Activated CD8-positive, alpha-beta T cell treated with anti-CD3 and anti-CD28 coated beads, Interleukin-2, amount 10 ng/mL, durations not matched to agents 7 days and 5 days (primary cell): ENCODE measurements around the gene NUMB. TPM values are rescaled to one million over a fixed set of nuclear protein-coding genes. Genes with fewer than 3 reads are reported as not detected.

ENCODE experiments used
- ATAC-seq: fragments of 150-1000 bp; cut with Tn5 transposase; one replicate; pipeline ENCODE4 v1.10.0; 2021; ENCODE audit warnings: moderate library complexity
- CTCF ChIA-PET: fragments of 350-600 bp; sonication (Branson Sonifier 250); formaldehyde crosslinking; loops from one replicate; lab custom pipeline; 2021; ENCODE audit warnings: antibody characterized with exemption; lab: Charles Lee
- POLR2A ChIA-PET: fragments of 350-600 bp; sonication (Branson Sonifier 250); formaldehyde crosslinking; loops from one replicate; lab custom pipeline; 2021; ENCODE audit warnings: antibody characterized with exemption; lab: Charles Lee
- DNase-seq: peaks from one replicate; pipeline ENCODE4 v3.0.0-alpha.2; 2020
- H3K27ac Mint-ChIP-seq: one replicate; pipeline ENCODE4 v1.8.0; 2021; ENCODE audit warnings: mild to moderate bottlenecking, mixed read lengths
- H3K27me3 Mint-ChIP-seq: one replicate; pipeline ENCODE4 v1.8.0; 2021; ENCODE audit warnings: low read depth, mixed read lengths
- H3K36me3 Mint-ChIP-seq: one replicate; pipeline ENCODE4 v1.8.0; 2021; ENCODE audit warnings: low read depth, mixed read lengths
- H3K4me1 Mint-ChIP-seq: one replicate; pipeline ENCODE4 v1.8.0; 2021; ENCODE audit warnings: low read depth, mixed read lengths
- H3K4me3 Mint-ChIP-seq: one replicate; pipeline ENCODE4 v1.8.0; 2021; ENCODE audit warnings: mild to moderate bottlenecking, mixed read lengths
- H3K9me3 Mint-ChIP-seq: one replicate; pipeline ENCODE4 v1.8.0; 2022; ENCODE audit warnings: mixed read lengths; ENCODE audit not compliant: insufficient read depth
- total RNA-seq, 2 experiments: library from RNA; stranded (reverse); gene quantifications; one replicate each; pipeline ENCODE4 v1.2.3, GENCODE V29; 2021

Gene NUMB
- 10 to 100 TPM; 37.7 to 40.2 TPM for total RNA-seq

DNA sequence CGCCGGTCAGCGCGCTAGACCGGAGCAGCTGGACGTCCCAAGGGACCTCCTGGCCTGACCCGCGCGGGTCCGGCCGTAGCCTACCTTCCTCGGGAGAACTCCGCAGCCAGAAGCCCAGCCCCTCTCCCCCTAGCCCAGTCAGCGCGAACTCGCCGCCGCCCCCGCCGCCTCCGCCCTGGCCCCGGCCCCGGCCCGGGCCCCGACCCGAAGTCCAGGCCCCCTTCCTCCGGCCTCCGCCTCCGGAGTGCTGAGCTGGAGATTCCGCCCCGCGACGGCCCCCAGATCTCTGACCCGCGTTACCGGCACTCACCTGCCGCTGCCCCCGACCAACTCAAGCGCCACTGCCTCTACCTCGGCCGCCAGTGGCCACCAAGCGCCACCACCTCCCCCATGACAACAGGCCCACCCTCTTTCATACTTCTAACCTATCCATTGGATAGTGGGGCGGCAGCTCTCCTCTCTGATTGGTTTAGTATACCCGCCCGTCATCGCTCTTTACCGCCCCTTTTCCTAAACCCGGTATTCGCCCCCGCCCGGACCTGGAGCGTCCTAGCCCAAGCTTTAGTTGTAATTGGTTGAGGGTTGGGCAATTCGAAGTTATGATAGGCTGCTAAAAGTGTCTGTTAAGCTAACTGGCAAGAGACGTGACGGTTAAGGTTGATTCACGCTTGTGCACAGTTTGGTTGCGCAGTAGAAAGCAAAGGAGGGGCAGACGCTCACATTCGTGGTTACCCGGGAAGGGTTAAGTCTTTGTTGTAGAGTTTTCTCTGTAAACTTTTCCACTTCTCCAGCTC lies at the start of gene NUMB:
NUMB (minus strand) TSS at position 364 of the 794 bp plus-strand sequence. CDS start 102,795 bp downstream, outside the sequence.
- no peaks in the 10 kb centered on the region for H3K9me3 Mint-ChIP-seq
- DNase-seq = peak; percentile 99
- H3K27me3 Mint-ChIP-seq = peaks cover 3% of the 10 kb centered on the region
- peaks cover 7% of the 10 kb centered on the region for H3K36me3 Mint-ChIP-seq
- H3K27ac Mint-ChIP-seq = peak within 1 kb of the TSS; percentile 93
- ChIA-PET POLR2A (interaction anchor here (0.6 to 1.9 kb wide), 8 partner anchors 9 to 556 kb away, joined by 3 to 6 read pairs (median 4); partner anchors contain the start of genes RBM25 and RIOX1), CTCF (interaction anchor here (0.9 to 6.2 kb wide), 6 partner anchors 8 to 285 kb away, joined by 3 to 28 read pairs (median 10); no protein-coding TSS in a partner anchor)
- H3K4me3 Mint-ChIP-seq = peak within 1 kb of the TSS; percentile 97
- peaks cover 46% of the 10 kb centered on the region for H3K4me1 Mint-ChIP-seq
- peak; percentile 99 for ATAC-seq

DNA sequence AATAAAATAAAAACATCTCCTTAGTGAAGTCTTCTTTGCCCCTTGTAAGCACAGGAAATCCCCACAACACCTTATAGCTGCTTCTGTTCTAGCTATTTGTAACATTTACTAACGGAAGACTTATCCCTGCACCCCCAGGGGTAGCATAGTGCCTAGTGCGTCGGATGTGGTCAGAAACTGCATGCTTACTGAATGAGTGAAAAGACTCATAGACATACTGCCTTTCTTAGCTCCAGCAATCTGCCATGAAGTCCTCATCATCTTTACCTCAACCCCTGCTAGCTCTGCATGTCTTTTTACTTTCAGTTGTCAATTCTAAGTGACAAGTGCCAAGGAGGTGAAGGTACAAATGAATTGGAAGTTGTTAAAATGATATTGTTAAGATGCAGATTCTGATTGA lies 45.3 kb upstream of the NUMB start:
- ChIA-PET CTCF (interaction anchor here (0.6 to 2.9 kb wide), 4 partner anchors 66 to 302 kb away, joined by 4 to 10 read pairs (median 5); partner anchors contain the start of gene ACOT2), POLR2A (interaction anchor here (1.2 kb wide), 1 partner anchor 12 kb away, joined by 3 read pairs; no protein-coding TSS in a partner anchor)
- no peak overlapping the region for H3K27ac Mint-ChIP-seq
- H3K4me1 Mint-ChIP-seq = no peaks in the 10 kb centered on the region
- no peaks in the 10 kb centered on the region for H3K9me3 Mint-ChIP-seq
- no peaks in the 10 kb centered on the region for H3K36me3 Mint-ChIP-seq
- no peak overlapping the region for H3K4me3 Mint-ChIP-seq
- ATAC-seq = no peak
- DNase-seq = no peak
- no peaks in the 10 kb centered on the region for H3K27me3 Mint-ChIP-seq

GRCh38 chr14:73502017-73502619 lies 43.8 kb upstream of the NUMB start:
- H3K4me3 Mint-ChIP-seq = no peak overlapping the region
- ChIA-PET CTCF (interaction anchor here (0.6 to 2.9 kb wide), 2 partner anchors 68 to 207 kb away, joined by 3 to 10 read pairs; partner anchors contain the start of gene ACOT2), POLR2A (no interaction called here)
- no peak for ATAC-seq
- no peaks in the 10 kb centered on the region for H3K4me1 Mint-ChIP-seq
- H3K36me3 Mint-ChIP-seq = no peaks in the 10 kb centered on the region
- H3K9me3 Mint-ChIP-seq = no peaks in the 10 kb centered on the region
- H3K27me3 Mint-ChIP-seq = no peaks in the 10 kb centered on the region
- H3K27ac Mint-ChIP-seq = no peak overlapping the region
- DNase-seq = no peak

- no peaks in the 10 kb centered on the region for H3K27me3 Mint-ChIP-seq
- H3K27ac Mint-ChIP-seq = no peak overlapping the region
- peaks cover 6% of the 10 kb centered on the region for H3K4me1 Mint-ChIP-seq
- CTCF ChIA-PET = interaction anchor here (0.9 to 1.3 kb wide), 2 partner anchors 10 to 43 kb away, joined by 3 read pairs; no protein-coding TSS in a partner anchor
- no peak for DNase-seq
- POLR2A ChIA-PET = no interaction called here
- H3K9me3 Mint-ChIP-seq = no peaks in the 10 kb centered on the region
- H3K4me3 Mint-ChIP-seq = no peak overlapping the region
- peaks cover 9% of the 10 kb centered on the region for H3K36me3 Mint-ChIP-seq
- ATAC-seq = no peak
Observed at GRCh38 chr14:73500360-73500759, 42.0 kb upstream of the NUMB start.

GRCh38 chr14:73494593-73494992 lies 36.2 kb upstream of the NUMB start:
- Mint-ChIP-seq H3K4me3 (no peak overlapping the region), H3K36me3 (peaks cover 44% of the 10 kb centered on the region), H3K4me1 (peaks cover 43% of the 10 kb centered on the region), H3K27me3 (peaks cover 3% of the 10 kb centered on the region), H3K27ac (no peak overlapping the region), H3K9me3 (no peaks in the 10 kb centered on the region)
- POLR2A ChIA-PET = no interaction called here
- no peak for ATAC-seq
- DNase-seq = no peak
- CTCF ChIA-PET = no interaction called here

GRCh38 chr14:73492670-73493069 lies 34.3 kb upstream of the NUMB start:
- Mint-ChIP-seq H3K4me1 (peaks cover 43% of the 10 kb centered on the region), H3K27me3 (peaks cover 6% of the 10 kb centered on the region), H3K27ac (no peak overlapping the region), H3K9me3 (no peaks in the 10 kb centered on the region), H3K4me3 (peak overlapping the region; percentile 81), H3K36me3 (peaks cover 44% of the 10 kb centered on the region)
- no peak for ATAC-seq
- POLR2A ChIA-PET = interaction anchor here (0.8 kb wide), 1 partner anchor 14 kb away, joined by 3 read pairs; no protein-coding TSS in a partner anchor
- CTCF ChIA-PET = interaction anchor here (0.6 to 1.0 kb wide), 2 partner anchors 16 to 100 kb away, joined by 4 read pairs; no protein-coding TSS in a partner anchor
- DNase-seq = no peak

DNA sequence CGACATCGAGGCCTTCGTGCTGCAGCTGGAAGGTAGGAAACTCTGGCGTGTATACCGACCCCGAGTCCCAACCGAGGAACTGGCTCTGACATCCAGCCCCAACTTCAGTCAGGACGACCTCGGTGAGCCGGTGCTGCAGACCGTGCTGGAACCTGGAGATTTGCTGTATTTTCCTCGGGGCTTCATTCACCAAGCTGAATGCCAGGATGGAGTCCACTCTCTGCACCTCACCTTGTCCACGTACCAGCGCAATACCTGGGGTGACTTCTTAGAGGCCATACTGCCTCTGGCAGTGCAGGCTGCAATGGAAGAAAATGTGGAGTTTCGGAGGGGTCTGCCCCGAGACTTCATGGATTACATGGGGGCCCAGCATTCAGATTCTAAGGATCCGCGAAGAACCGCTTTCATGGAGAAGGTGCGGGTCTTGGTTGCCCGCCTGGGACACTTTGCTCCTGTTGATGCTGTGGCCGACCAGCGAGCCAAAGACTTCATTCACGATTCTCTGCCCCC lies 33.8 kb upstream of the NUMB start:
- Mint-ChIP-seq H3K27me3 (peaks cover 8% of the 10 kb centered on the region), H3K4me3 (peak overlapping the region; percentile 81), H3K27ac (peak overlapping the region; percentile 16), H3K9me3 (no peaks in the 10 kb centered on the region), H3K4me1 (peaks cover 43% of the 10 kb centered on the region), H3K36me3 (peaks cover 44% of the 10 kb centered on the region)
- ChIA-PET CTCF (interaction anchor here (0.6 to 1.0 kb wide), 2 partner anchors 16 to 100 kb away, joined by 4 read pairs; no protein-coding TSS in a partner anchor), POLR2A (interaction anchor here (0.6 to 2.4 kb wide), 6 partner anchors 7 to 434 kb away, joined by 3 to 22 read pairs (median 5); partner anchors contain the start of genes ACOT2 and RBM25)
- ATAC-seq = no peak
- no peak for DNase-seq

DNA sequence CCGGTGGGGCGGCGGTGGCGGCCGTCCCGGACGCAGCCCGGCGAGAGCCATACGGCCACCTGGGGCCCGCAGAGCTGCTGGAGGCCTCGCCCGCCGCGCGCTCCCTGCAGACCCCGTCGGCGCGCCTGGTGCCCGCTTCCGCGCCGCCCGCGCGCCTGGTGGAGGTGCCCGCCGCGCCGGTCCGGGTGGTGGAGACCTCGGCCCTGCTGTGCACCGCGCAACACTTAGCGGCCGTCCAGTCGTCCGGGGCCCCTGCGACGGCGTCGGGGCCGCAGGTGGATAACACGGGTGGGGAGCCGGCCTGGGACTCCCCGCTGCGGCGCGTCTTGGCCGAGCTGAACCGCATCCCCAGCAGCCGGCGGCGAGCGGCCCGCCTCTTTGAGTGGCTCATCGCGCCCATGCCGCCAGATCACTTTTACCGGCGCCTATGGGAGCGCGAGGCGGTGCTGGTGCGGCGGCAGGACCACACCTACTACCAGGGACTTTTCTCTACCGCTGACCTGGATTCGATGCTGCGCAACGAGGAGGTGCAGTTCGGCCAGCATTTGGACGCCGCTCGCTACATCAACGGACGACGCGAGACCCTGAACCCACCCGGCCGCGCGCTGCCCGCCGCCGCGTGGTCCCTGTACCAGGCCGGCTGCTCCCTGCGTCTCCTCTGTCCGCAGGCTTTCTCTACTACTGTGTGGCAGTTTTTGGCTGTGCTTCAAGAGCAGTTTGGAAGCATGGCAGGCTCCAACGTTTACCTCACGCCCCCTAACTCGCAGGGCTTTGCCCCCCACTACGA lies 33.1 kb upstream of the NUMB start:
- ATAC-seq = peak; percentile 76
- POLR2A ChIA-PET = interaction anchor here (0.6 to 2.4 kb wide), 11 partner anchors 8 to 433 kb away, joined by 3 to 22 read pairs (median 4); partner anchors contain the start of genes ACOT2, NUMB, PSEN1 and RBM25
- peaks cover 8% of the 10 kb centered on the region for H3K27me3 Mint-ChIP-seq
- peak; percentile 76 for DNase-seq
- CTCF ChIA-PET = interaction anchor here (1.2 to 1.3 kb wide), 2 partner anchors 19 to 76 kb away, joined by 3 to 5 read pairs; no protein-coding TSS in a partner anchor
- H3K4me1 Mint-ChIP-seq = peaks cover 43% of the 10 kb centered on the region
- no peaks in the 10 kb centered on the region for H3K9me3 Mint-ChIP-seq
- H3K36me3 Mint-ChIP-seq = peaks cover 44% of the 10 kb centered on the region
- peak overlapping the region; percentile 81 for H3K4me3 Mint-ChIP-seq
- peak overlapping the region; percentile 85 for H3K27ac Mint-ChIP-seq

- H3K27ac Mint-ChIP-seq = no peak overlapping the region
- ChIA-PET CTCF (interaction anchor here (0.8 kb wide), 1 partner anchor 12 kb away, joined by 6 read pairs; no protein-coding TSS in a partner anchor), POLR2A (interaction anchor here (2.4 kb wide), 1 partner anchor 80 kb away, joined by 22 read pairs; the partner anchor contains the start of gene ACOT2)
- H3K4me1 Mint-ChIP-seq = peaks cover 32% of the 10 kb centered on the region
- peak overlapping the region; percentile 38 for H3K4me3 Mint-ChIP-seq
- no peaks in the 10 kb centered on the region for H3K9me3 Mint-ChIP-seq
- ATAC-seq (no peak), DNase-seq (no peak)
- H3K27me3 Mint-ChIP-seq = peaks cover 8% of the 10 kb centered on the region
- H3K36me3 Mint-ChIP-seq = peaks cover 28% of the 10 kb centered on the region
Observed at GRCh38 chr14:73489481-73490175, 31.3 kb upstream of the NUMB start.

- H3K4me1 Mint-ChIP-seq = no peaks in the 10 kb centered on the region
- no peak overlapping the region for H3K27ac Mint-ChIP-seq
- no peaks in the 10 kb centered on the region for H3K9me3 Mint-ChIP-seq
- DNase-seq (no peak), ATAC-seq (no peak)
- H3K27me3 Mint-ChIP-seq = no peaks in the 10 kb centered on the region
- ChIA-PET CTCF (interaction anchor here (1.2 to 2.0 kb wide), 2 partner anchors 11 to 183 kb away, joined by 4 to 6 read pairs; no protein-coding TSS in a partner anchor), POLR2A (no interaction called here)
- no peak overlapping the region for H3K4me3 Mint-ChIP-seq
- H3K36me3 Mint-ChIP-seq = no peaks in the 10 kb centered on the region
Observed at GRCh38 chr14:73478684-73479083, 20.3 kb upstream of the NUMB start.
